CD4-positive, alpha-beta T cell treated with Interleukin-12 subunit alpha and Interleukin-12 subunit beta, for 1 hour (primary cell): ENCODE results near the gene ARHGAP27.
A peak's percentile ranks its signal among the peaks of the same experiment; 100 is the strongest.
"Not testable (repeated sequence)": the region's sequence is repeated elsewhere in the genome, so short reads cannot be mapped to it uniquely, and the experiment has no call there.

Experiments used
- DNase-seq: peaks from one replicate; pipeline ENCODE4 v3.0.0-alpha.2; 2020

ARHGAP27 gene

GRCh38 chr17:45432405-45433158, at the start of gene ARHGAP27:
ARHGAP27 (minus strand) TSS chr17:45432870; CDS start chr17:45430279, 2,591 bp downstream.
- DNase-seq, result peak; percentile 40

GRCh38 chr17:45482317-45482716, 49.6 kb upstream of the ARHGAP27 start:
- DNase-seq, result not testable (repeated sequence)

- DNase-seq, result not testable (repeated sequence)
Measured at GRCh38 chr17:45475436-45475835, 42.8 kb upstream of the ARHGAP27 start.

GRCh38 chr17:45472249-45472648, 39.6 kb upstream of the ARHGAP27 start:
- not testable (repeated sequence) for DNase-seq

- not testable (repeated sequence) for DNase-seq
Measured at GRCh38 chr17:45469204-45469563, 36.5 kb upstream of the ARHGAP27 start.

GRCh38 chr17:45468293-45469203, 35.9 kb upstream of the ARHGAP27 start:
- not testable (repeated sequence) for DNase-seq

- peak; percentile 11 for DNase-seq
Measured at GRCh38 chr17:45461524-45462327, 29.1 kb upstream of the ARHGAP27 start.

- not testable (repeated sequence) for DNase-seq
Measured at GRCh38 chr17:45460422-45460821, 27.8 kb upstream of the ARHGAP27 start.

GRCh38 chr17:45454341-45454740, 21.7 kb upstream of the ARHGAP27 start:
- DNase-seq, result not testable (repeated sequence)

GRCh38 chr17:45453731-45454130, 21.1 kb upstream of the ARHGAP27 start:
- DNase-seq, result not testable (repeated sequence)

- DNase-seq, result not testable (repeated sequence)
Measured at GRCh38 chr17:45453225-45453534, 20.5 kb upstream of the ARHGAP27 start.

- not testable (repeated sequence) for DNase-seq
Measured at GRCh38 chr17:45452329-45453224, 19.9 kb upstream of the ARHGAP27 start.

- not testable (repeated sequence) for DNase-seq
Measured at GRCh38 chr17:45451660-45452059, 19.0 kb upstream of the ARHGAP27 start.

- DNase-seq, result no peak
Measured at GRCh38 chr17:45451131-45451530, 18.5 kb upstream of the ARHGAP27 start.

GRCh38 chr17:45449708-45450329, 17.1 kb upstream of the ARHGAP27 start:
- not testable (repeated sequence) for DNase-seq

- not testable (repeated sequence) for DNase-seq
Measured at GRCh38 chr17:45449260-45449659, 16.6 kb upstream of the ARHGAP27 start.

- DNase-seq, result not testable (repeated sequence)
Measured at GRCh38 chr17:45448483-45448882, 15.8 kb upstream of the ARHGAP27 start.

- DNase-seq, result not testable (repeated sequence)
Measured at GRCh38 chr17:45448066-45448465, 15.4 kb upstream of the ARHGAP27 start.

GRCh38 chr17:45447650-45448049, 15.0 kb upstream of the ARHGAP27 start:
- DNase-seq, result not testable (repeated sequence)

- DNase-seq, result not testable (repeated sequence)
Measured at GRCh38 chr17:45446872-45447625, 14.4 kb upstream of the ARHGAP27 start.
